Measurements from ENCODE around the gene RBP5. TPM values are rescaled to one million over a fixed set of nuclear protein-coding genes. Genes with fewer than 3 reads are reported as not detected.

The RBP5 gene
- total RNA-seq, 1 experiment from 2014 or later: not detected

DNA sequence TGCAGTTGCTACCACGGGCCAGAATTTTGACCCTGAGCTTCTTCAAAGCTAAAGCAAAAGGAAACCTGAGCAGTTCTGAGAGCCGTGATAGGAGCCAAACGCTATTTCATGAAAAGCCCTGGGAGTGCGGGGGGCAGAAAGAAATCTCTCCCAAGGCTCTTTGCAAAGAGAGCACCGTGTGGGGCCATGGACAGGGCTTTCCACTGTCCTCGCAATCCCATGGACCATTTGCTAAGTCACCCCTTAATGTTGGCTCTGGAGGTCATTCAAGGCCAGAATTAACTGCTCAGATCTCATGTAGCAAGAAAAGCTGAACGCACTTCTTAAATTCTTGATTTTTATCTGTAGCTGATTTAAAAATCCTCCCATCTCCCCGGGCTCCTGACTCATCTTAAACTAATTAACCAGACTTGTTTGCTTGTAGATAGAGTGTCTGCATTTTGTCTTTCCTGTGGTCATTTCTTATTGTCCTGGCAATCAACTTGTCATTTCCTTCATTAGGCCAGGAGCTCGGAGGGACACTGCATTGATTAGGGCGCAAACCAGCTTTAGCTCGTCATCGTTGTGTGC lies 26.3 kb upstream of the RBP5 start:
- Histone ChIP-seq H3K9me2 (replicated peaks; ENCODE audit: low read length) (no peaks in the 10 kb centered on the region), H3K36me3 (ENCODE audit: low read depth, low read length) (no peaks in the 10 kb centered on the region), H4K20me1 (ENCODE audit: low read length) (no peaks in the 10 kb centered on the region), H3F3A (ENCODE audit: low read length, unreplicated experiment) (no peaks in the 10 kb centered on the region), H3K9me3 (ENCODE audit: low read length) (no peaks in the 10 kb centered on the region), H3K79me2 (ENCODE audit: low read length) (no peaks in the 10 kb centered on the region), H3K27me3 (ENCODE audit: low read length) (no peaks in the 10 kb centered on the region), H3K4me2 (ENCODE audit: low read length) (no peak overlapping the region), H3K27ac (ENCODE audit: low read length) (no peak overlapping the region), H2AFZ (ENCODE audit: low read length) (no peak overlapping the region), H3K4me1 (ENCODE audit: insufficient read depth, low read length) (no peaks in the 10 kb centered on the region), H3K4me3 (ENCODE audit: low read length) (no peak overlapping the region), H3K9ac (ENCODE audit: low read length) (no peak overlapping the region)
- TF ChIP-seq EZH2 (IDR thresholded peaks at IDR 0.05; ENCODE audit: low read length, unreplicated experiment) (no peak), EZH2phosphoT487 (IDR thresholded peaks at IDR 0.05; ENCODE audit: borderline replicate concordance, low read length) (no peak)
- TF ChIP-seq, protein P1, sequence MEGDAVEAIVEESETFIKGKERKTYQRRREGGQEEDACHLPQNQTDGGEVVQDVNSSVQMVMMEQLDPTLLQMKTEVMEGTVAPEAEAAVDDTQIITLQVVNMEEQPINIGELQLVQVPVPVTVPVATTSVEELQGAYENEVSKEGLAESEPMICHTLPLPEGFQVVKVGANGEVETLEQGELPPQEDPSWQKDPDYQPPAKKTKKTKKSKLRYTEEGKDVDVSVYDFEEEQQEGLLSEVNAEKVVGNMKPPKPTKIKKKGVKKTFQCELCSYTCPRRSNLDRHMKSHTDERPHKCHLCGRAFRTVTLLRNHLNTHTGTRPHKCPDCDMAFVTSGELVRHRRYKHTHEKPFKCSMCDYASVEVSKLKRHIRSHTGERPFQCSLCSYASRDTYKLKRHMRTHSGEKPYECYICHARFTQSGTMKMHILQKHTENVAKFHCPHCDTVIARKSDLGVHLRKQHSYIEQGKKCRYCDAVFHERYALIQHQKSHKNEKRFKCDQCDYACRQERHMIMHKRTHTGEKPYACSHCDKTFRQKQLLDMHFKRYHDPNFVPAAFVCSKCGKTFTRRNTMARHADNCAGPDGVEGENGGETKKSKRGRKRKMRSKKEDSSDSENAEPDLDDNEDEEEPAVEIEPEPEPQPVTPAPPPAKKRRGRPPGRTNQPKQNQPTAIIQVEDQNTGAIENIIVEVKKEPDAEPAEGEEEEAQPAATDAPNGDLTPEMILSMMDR (conservative IDR thresholded peaks at IDR 0.05; ENCODE audit: low read depth, low read length): no peak
- ChIA-PET POLR2A (ENCODE audit: unreplicated experiment) (no interaction called here), CTCF (no interaction called here)
- no peak for ATAC-seq
- intact Hi-C loops (cut with micrococcal nuclease): no loop called here
- BruUV-seq (replicated peaks): no TSS peak
- no peak for DNase-seq

DNA sequence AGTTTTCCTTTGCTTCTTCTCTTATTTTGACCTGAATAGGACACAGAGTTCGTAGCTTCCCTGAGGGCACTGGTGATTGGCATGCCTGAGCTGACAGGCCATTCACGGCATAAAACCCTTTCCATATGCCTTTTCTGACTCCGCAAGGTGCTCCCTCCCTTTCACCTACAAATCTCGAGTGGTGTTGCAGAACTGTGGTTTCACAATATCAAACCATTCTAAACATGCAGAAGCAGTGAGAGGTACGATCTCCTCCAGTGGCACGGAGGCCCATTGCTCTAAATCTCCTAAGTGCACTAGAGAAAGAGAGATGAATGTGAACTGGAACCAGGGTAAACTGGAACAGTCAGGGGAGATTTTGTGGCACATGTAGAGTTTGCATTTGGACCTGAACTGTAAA lies 25.4 kb upstream of the RBP5 start:
- no peak for DNase-seq
- ATAC-seq: no peak
- no peak overlapping the region for H3K27ac ChIP-seq (ENCODE audit: low read length)
- H3K36me3 ChIP-seq (ENCODE audit: low read depth, low read length): no peaks in the 10 kb centered on the region
- H3K9me2 ChIP-seq (replicated peaks; ENCODE audit: low read length): no peaks in the 10 kb centered on the region
- intact Hi-C loops (cut with micrococcal nuclease): no loop called here
- no peaks in the 10 kb centered on the region for H3K27me3 ChIP-seq (ENCODE audit: low read length)
- H4K20me1 ChIP-seq (ENCODE audit: low read length): no peaks in the 10 kb centered on the region
- ChIA-PET CTCF (no interaction called here), POLR2A (ENCODE audit: unreplicated experiment) (no interaction called here)
- TF ChIP-seq, protein P1 (conservative IDR thresholded peaks at IDR 0.05; ENCODE audit: low read depth, low read length): no peak
- no peak for TF ChIP-seq EZH2phosphoT487 (IDR thresholded peaks at IDR 0.05; ENCODE audit: borderline replicate concordance, low read length)
- no peak for TF ChIP-seq EZH2 (IDR thresholded peaks at IDR 0.05; ENCODE audit: low read length, unreplicated experiment)
- H3K4me3 ChIP-seq (ENCODE audit: low read length): no peak overlapping the region
- H3K4me1 ChIP-seq (ENCODE audit: insufficient read depth, low read length): no peaks in the 10 kb centered on the region
- no peaks in the 10 kb centered on the region for H3K9me3 ChIP-seq (ENCODE audit: low read length)
- no peak overlapping the region for H3K9ac ChIP-seq (ENCODE audit: low read length)
- H3K4me2 ChIP-seq (ENCODE audit: low read length): no peak overlapping the region
- no peaks in the 10 kb centered on the region for H3K79me2 ChIP-seq (ENCODE audit: low read length)
- H3F3A ChIP-seq (ENCODE audit: low read length, unreplicated experiment): no peaks in the 10 kb centered on the region
- H2AFZ ChIP-seq (ENCODE audit: low read length): no peak overlapping the region
- BruUV-seq (replicated peaks): no TSS peak

DNA sequence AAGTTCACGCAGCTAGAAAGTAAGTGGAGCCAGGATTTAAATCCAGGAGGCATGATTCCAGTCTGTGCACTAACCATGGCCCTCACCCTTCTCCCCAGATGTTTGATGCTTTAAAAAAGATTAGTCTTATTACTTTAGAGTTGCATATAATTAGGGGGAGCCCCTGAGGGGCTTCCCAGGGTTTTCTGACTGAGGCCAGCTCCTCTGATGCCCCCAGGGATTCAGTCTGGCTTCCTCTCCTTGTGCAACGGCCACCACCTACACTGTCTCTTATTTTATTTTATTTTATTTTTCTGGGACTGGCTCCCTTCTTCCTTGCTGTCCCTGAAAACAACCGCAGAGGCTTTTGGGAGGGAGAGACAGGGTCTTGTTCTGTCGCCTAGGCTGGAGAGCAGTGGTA lies 24.1 kb upstream of the RBP5 start:
- H4K20me1 ChIP-seq (ENCODE audit: low read length): no peaks in the 10 kb centered on the region
- no peak overlapping the region for H3K9ac ChIP-seq (ENCODE audit: low read length)
- H3K4me2 ChIP-seq (ENCODE audit: low read length): no peak overlapping the region
- DNase-seq (no peak), ATAC-seq (no peak)
- H3K9me3 ChIP-seq (ENCODE audit: low read length): no peaks in the 10 kb centered on the region
- H3K9me2 ChIP-seq (replicated peaks; ENCODE audit: low read length): no peaks in the 10 kb centered on the region
- H3K4me3 ChIP-seq (ENCODE audit: low read length): no peak overlapping the region
- H3K36me3 ChIP-seq (ENCODE audit: low read depth, low read length): no peaks in the 10 kb centered on the region
- H3K79me2 ChIP-seq (ENCODE audit: low read length): no peaks in the 10 kb centered on the region
- H3K27me3 ChIP-seq (ENCODE audit: low read length): no peaks in the 10 kb centered on the region
- intact Hi-C loops (cut with micrococcal nuclease): no loop called here
- H3K4me1 ChIP-seq (ENCODE audit: insufficient read depth, low read length): no peaks in the 10 kb centered on the region
- H3K27ac ChIP-seq (ENCODE audit: low read length): no peak overlapping the region
- POLR2A ChIA-PET (ENCODE audit: unreplicated experiment): no interaction called here
- no TSS peak for BruUV-seq (replicated peaks)
- TF ChIP-seq, protein P1 (conservative IDR thresholded peaks at IDR 0.05; ENCODE audit: low read depth, low read length): no peak
- TF ChIP-seq EZH2phosphoT487 (IDR thresholded peaks at IDR 0.05; ENCODE audit: borderline replicate concordance, low read length): no peak
- TF ChIP-seq EZH2 (IDR thresholded peaks at IDR 0.05; ENCODE audit: low read length, unreplicated experiment): no peak
- H3F3A ChIP-seq (ENCODE audit: low read length, unreplicated experiment): no peaks in the 10 kb centered on the region
- CTCF ChIA-PET: no interaction called here
- no peak overlapping the region for H2AFZ ChIP-seq (ENCODE audit: low read length)
